SIG-M5 treated with dmso at 0.1 percent for 504 hours (cell line): ENCODE results near the gene CFAP299.

Experiments used
- DNase-seq: peaks from one replicate; lab custom pipeline; 2025; ENCODE audit not compliant: unreplicated experiment; lab: John Stamatoyannopoulos, UW

CFAP299 gene

GRCh38 chr4:80495865-80496264, 160.3 kb downstream of the CFAP299 start:
- no peak for DNase-seq

GRCh38 chr4:80498725-80499124, 163.2 kb downstream of the CFAP299 start:
- DNase-seq, result no peak

GRCh38 chr4:80500613-80501012, 165.1 kb downstream of the CFAP299 start:
- DNase-seq, result no peak

GRCh38 chr4:80507077-80507476, 171.5 kb downstream of the CFAP299 start:
- DNase-seq, result no peak

- no peak for DNase-seq
Measured at GRCh38 chr4:80507507-80507906, 172.0 kb downstream of the CFAP299 start.

GRCh38 chr4:80515496-80515895, 180.0 kb downstream of the CFAP299 start:
- DNase-seq, result no peak

- DNase-seq, result no peak
Measured at GRCh38 chr4:80521438-80521837, 185.9 kb downstream of the CFAP299 start.

- no peak for DNase-seq
Measured at GRCh38 chr4:80526697-80527096, 191.2 kb downstream of the CFAP299 start.

- no peak for DNase-seq
Measured at GRCh38 chr4:80529026-80529425, 193.5 kb downstream of the CFAP299 start.

- DNase-seq, result no peak
Measured at GRCh38 chr4:80532674-80533333, 197.3 kb downstream of the CFAP299 start.

GRCh38 chr4:80535551-80535950, 200.0 kb downstream of the CFAP299 start:
- DNase-seq, result no peak

GRCh38 chr4:80538276-80538926, 202.9 kb downstream of the CFAP299 start:
- no peak for DNase-seq

GRCh38 chr4:80539190-80539589, 203.7 kb downstream of the CFAP299 start:
- DNase-seq, result no peak

GRCh38 chr4:80540349-80540748, 204.8 kb downstream of the CFAP299 start:
- DNase-seq, result no peak

GRCh38 chr4:80540785-80541469, 205.4 kb downstream of the CFAP299 start:
- no peak for DNase-seq

GRCh38 chr4:80542747-80543146, 207.2 kb downstream of the CFAP299 start:
- DNase-seq, result no peak

- DNase-seq, result no peak
Measured at GRCh38 chr4:80560337-80560736, 224.8 kb downstream of the CFAP299 start.

GRCh38 chr4:80566203-80566872, 230.8 kb downstream of the CFAP299 start:
- DNase-seq, result no peak

GRCh38 chr4:80568891-80569290, 233.4 kb downstream of the CFAP299 start:
- no peak for DNase-seq

GRCh38 chr4:80576796-80577195, 241.3 kb downstream of the CFAP299 start:
- no peak for DNase-seq

GRCh38 chr4:80578001-80578400, 242.5 kb downstream of the CFAP299 start:
- no peak for DNase-seq

- DNase-seq, result no peak
Measured at GRCh38 chr4:80585542-80585941, 250.0 kb downstream of the CFAP299 start.
